Stimulated activated CD4-positive, alpha-beta T cell treated with anti-CD3 and anti-CD28 coated beads, Interleukin-15, amount 100 ng/mL, for 48 hours (primary cell): ENCODE results near the gene RASD2.

ENCODE experiments used
- DNase-seq, 2 donors: peaks; one replicate each; pipeline ENCODE4 v3.0.0-alpha.2; 2020; ENCODE audit warnings: low read depth in 2 of 2

Gene RASD2

GRCh38 chr22:35560366-35560765 lies 19.7 kb downstream of the RASD2 start:
- no peak for DNase-seq

- DNase-seq: no peak
These were observed 20.2 kb downstream of the RASD2 start for GRCh38 chr22:35560824-35561223.

GRCh38 chr22:35561796-35562526 lies 21.3 kb downstream of the RASD2 start:
- no peak for DNase-seq

GRCh38 chr22:35563211-35563610 lies 22.6 kb downstream of the RASD2 start:
- no peak for DNase-seq

DNA sequence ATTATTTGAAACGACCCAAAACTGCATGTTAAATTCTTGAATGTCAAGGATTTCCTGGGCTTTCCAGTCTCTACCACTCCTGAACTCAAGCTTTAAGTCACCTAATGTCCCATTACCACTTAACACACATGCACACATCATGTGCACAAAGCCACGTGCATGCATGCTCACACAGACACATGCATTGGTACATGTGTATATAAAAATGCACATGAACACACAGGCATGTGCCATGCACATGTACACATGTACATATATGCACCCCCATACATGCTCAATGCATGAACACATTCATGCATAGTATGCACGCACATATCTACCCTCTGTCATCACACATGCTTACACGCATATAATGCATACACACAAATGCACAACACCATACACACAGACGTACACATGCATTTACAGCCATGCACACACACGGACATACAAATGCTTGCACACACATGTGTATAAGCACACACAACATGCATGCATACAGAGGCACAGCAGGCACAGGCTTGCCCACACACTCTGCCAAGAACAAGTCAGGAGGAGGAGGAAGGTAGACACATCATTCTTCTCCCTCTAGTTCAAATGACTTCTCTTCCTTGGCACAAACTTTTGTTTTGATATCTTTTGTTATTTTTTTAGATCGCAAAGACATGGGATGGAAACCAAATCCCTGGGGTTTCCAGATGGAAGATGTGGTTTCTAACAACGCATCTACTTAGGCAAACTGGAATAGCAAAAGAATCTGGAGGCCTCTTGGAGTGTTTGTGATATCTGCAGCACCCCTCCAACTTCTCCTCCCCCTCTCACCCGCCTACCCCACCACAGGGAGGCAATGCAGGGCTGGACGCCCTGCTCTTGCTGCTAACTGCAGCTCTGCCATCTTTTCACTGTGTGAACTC lies 24.6 kb downstream of the RASD2 start:
- no peak for DNase-seq

DNA sequence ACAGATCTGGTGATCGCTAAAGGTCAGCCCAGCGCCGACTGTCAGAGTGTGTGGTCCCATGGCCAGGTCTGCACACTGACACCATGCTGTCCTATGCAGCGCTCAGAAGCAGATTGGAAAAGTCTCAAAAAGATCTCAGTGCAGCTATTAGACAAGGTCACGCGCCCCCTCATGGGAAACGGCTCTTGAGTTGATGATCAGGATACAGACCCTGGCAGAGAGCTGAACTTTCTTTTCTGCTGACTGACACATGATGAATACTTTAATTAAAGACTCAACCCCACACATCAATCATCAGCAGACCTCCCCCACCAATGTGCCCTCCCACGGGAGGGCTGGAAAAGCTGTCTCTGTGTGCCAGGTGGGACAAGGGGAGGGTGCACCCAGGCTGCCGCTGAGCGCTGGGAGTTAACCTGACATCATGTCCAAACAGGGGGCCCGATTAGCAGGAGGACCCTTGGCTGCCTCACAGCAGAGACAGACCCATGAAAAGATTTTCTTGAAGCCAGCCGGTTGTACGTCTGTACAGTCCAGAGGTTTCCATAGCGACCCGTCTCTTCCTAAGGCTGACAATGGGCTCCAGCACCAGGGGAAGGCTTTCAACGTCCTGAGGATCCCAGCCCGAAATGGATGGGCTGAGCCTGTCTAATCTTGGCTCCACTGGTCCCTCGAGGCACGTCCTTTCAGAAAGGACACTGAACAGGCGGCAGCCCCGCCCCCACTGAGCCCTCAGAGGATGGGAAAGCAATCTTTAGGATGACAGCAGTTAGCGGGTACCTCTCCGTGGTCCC lies 26.9 kb downstream of the RASD2 start:
- DNase-seq: no peak

DNA sequence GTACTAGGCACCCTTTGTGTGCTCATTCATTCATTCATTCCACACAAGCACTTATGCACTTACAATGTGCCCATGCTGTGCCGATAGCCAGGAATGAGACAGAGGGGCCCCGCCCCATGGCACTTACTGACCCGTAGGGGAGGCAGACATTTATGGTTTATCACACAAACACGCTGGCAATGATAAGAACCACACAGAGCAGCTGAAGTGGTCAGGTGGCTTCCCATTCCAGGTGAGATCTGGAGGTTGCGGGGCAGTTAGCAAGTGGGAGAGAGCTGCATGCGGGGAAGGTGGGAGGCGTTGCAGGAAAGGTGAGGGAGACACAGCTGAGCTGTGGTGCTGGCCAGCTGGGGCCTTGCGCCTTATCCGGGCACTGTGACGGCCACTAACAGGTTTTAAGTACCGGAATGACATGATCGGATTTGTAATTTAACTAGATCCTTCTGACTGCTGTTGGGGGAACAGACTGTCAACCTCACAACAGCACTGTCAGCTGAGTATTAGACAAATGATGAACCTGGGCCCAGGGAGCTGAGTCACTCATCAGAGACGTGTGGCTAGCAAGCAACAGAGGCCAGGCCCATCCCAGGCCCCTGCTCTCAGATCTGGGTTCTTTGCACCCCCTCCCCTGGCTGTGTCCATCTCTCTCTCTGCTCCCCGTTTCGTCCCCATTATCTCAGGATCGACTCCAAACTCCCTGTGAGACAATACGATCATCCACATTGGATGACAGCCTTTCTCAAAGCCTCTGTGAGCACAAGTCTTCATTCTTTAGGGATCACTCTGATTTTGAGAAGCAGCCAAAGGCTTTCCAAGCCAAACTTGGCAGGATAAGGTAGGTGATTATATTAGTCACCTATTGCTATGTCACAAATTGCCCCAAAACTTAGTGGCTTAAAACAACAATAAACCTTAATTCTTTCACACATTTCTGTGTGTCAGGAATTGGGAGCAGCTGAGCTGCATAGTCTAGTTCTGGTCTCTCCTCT lies 28.4 kb downstream of the RASD2 start:
- no peak for DNase-seq

GRCh38 chr22:35569916-35570315 lies 29.3 kb downstream of the RASD2 start:
- DNase-seq: no peak

GRCh38 chr22:35570686-35571194 lies 30.1 kb downstream of the RASD2 start:
- DNase-seq: no peak

DNA sequence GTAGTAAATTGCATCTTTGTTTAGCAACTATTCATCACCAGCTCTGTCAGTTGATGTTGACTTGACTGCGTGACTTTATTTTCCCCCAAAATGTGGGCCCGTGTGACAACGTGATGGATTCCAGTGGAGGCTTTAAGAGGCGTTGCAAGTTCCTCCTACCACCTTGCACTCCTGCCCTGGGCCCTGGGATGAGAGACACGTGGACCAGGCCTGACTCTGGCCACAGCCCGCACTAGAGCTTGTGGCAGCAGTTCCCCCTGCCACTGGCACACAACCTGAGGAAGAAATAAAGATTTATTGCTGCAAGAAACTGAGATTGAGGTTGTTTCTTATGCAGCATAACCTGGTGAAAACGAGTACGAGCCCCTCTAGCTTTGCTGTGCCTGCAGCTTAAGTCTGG lies 31.9 kb downstream of the RASD2 start:
- no peak for DNase-seq

- DNase-seq: no peak
These were observed 34.6 kb downstream of the RASD2 start for GRCh38 chr22:35575116-35575748.

- no peak for DNase-seq
These were observed 36.0 kb downstream of the RASD2 start for GRCh38 chr22:35576671-35577070.

DNA sequence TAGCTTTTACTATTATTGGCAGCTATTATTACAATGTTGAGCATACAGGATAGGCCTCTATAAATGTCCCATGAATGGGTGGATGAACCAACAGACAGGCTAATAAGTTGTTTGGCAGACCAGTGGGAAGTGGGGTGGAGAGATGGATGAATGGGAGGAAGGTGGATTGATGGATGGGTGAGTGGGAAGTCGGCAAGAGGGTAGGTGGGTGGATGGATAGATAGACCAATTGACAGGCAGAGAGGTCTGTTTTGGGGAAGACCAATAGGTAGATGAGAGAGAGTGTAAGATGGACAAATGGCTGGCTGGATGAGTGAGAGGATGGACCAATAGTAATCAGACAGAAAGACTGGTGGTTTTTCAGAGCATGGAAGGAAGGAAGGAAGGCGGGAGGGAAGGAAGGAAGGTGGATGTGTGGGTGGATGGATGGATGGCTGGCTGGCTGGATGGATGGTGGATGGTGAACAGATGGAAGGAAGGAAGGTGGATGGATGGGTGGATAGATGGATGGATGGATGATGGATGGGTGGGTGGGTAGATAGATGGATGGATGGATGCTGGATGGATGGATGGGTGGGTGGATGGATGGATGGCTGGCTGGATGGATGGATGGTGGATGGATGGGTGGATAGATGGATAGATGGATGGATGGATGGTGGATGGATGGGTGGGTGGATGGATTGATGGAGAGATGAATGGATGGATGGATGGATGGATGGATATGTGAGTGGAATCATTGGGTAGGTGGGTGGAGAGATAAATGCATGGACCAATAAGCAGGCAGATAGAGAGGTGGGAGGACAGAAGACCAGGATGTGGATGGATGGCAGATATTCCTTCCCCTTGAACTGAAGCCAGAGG lies 37.4 kb downstream of the RASD2 start:
- DNase-seq: no peak

DNA sequence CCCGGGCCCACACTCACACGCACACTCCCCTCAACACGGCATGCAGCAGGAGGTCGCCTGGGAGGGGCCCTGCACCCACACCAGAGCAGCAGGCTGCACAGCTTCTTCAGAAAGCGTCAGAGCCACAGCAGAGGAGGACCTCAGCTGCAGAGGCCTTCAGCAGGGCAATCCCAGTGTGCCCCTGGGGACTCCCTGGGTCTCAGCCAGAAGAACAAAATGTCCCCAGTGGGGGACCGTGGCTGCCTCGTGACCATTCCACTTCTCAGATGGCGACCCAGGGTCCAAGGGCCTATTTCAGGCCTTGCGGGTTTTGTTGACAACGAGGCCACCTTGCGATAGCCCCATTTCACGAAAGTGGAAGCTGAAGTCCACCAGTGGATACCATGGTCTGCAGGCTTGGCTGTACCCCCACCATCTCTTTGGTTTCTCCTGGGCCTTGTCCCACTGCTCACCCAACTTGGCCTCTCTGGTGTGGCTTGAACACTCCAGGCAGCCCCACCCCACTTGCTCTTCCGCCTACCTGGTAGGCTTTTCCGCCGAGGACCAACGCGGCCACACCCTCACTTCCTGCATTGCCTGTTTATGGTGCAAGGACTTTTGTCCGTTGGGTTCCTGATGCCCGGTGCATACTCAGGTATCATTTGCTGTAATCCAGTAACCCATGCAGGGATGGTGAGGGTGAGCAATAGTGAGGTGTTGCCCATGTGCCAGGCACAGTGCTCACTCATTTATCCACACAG lies 38.4 kb downstream of the RASD2 start:
- DNase-seq: no peak

DNA sequence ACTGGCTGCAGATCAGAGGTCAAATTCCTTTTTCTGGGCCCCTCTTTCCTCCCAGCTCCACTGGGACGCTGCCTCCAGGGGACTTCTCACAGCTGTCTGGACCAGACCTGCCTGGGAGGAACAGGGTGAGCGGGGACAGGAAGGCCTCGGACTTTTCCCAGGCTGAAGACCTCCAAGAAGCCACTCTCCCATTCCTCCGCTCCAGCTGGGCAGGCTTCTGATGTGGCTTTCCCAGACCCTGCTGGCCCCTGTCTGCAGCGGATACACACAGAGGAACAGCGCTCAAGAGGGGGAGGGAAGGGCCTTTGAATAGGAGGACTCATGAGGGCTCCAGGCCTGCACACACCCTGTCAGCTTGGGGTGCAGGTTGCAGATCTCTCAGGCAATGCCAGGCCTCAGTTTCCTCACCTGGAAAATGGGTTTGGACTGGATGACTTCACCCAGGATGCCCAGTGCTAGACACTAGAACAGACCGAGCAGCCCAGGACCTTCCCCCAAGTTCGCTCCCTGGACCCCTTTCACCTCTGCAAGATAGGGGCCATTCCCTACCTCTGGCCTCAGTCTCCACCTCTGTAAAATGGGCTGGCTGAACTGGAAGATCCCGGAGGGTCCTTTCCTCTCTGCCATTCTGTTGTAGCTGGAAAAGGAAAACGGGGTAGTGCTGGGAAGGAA lies 39.9 kb downstream of the RASD2 start:
- DNase-seq: no peak

DNA sequence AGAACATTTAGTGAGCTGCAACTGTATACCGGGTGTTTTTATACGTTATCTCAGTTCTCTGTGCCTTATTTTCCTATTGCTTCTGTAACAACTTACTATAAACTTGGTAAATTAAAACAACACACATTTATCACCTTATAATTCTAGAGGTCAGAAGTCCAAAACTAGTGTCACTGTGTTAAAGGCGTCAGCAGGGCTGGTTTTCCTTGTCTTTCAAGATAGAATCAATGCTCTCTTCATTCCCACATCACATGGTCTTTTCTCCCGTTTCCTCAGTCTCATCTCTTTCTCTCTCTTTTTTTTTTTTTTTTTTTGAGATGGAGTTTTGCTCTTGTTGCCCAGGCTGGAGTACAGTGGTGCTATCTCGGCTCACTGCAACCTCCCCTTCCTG lies 40.4 kb downstream of the RASD2 start:
- DNase-seq: no peak

DNA sequence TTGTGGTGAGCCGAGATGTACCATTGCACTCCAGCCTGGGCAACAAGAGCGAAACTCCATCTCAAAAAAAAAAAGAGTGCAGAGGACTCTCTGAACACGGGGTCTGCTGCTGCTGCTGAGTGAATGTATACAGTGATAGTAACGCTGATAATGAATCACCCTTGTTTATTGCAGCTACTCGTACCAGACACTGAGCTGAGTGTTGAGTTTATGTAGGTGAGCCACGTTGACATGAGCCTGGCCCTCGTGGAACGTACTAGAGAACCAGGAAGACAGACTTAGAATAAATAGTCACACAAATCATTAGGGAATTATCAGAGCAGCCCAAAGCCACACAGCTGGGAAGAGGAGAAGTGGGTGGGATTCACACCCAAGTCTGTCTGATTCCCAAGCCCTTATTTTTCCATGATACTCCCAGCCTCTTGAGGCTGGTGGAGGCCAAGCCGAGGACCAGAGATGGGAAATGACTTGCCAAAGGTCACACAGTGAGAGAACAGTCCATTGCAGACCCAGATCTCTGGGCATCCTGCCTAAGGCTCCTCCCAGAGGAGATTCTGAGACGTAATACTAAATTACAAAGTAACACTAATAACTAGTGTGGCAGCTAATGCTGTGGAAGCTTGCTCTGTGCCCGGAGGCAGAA lies 41.7 kb downstream of the RASD2 start:
- no peak for DNase-seq
